GM13977 (cell line): ENCODE results near the gene ST6GALNAC3.

Experiments
- DNase-seq: peaks from one replicate; pipeline ENCODE4 v3.0.0; 2012; ENCODE audit warnings: low spot score
- in situ Hi-C: fragments of 300-500 bp; cut with MboI; formaldehyde crosslinking; loops from one replicate; pipeline ENCODE4 v1.12.0; 2022; ENCODE audit warnings: low sequenced_read_pairs, low pct_unique_long_range_greater_than_20kb, mixed read lengths, inconsistent platforms; ENCODE audit not compliant: unreplicated experiment
- TF ChIP-seq, protein P1 (sequence below): IDR thresholded peaks from 2 replicates; pipeline ENCODE4 v1.5.1; 2012; ENCODE audit warnings: mild to moderate bottlenecking, control low read depth; ENCODE audit not compliant: insufficient read depth; ENCODE audit errors: extremely low read depth, missing control alignments

ST6GALNAC3 gene

DNA sequence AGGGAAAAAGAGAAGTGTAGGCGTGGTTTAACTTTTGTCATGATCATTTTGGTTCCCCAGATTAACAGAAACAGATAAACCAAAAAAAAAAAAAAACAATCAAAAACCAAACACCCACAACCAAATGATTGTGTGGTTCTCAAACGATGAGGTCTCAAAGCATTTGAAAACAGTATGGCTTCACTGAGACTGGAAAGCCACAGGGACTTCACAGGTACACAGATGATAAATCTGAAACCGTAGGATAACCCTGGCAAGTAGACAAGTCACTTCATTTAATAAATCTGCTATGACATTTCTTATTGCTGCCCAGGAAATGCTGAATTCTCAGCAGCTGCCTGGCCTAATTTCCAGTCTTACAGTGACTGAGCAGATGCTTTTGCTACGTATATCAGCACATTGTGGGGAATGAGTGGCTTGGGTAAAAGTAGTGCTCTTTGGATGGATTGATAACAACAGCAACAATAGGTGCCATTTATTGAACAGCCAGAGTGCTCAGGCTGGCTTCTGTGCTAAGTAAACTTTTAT is 6.1 kb downstream of the ST6GALNAC3 start:
- TF ChIP-seq, protein P1, sequence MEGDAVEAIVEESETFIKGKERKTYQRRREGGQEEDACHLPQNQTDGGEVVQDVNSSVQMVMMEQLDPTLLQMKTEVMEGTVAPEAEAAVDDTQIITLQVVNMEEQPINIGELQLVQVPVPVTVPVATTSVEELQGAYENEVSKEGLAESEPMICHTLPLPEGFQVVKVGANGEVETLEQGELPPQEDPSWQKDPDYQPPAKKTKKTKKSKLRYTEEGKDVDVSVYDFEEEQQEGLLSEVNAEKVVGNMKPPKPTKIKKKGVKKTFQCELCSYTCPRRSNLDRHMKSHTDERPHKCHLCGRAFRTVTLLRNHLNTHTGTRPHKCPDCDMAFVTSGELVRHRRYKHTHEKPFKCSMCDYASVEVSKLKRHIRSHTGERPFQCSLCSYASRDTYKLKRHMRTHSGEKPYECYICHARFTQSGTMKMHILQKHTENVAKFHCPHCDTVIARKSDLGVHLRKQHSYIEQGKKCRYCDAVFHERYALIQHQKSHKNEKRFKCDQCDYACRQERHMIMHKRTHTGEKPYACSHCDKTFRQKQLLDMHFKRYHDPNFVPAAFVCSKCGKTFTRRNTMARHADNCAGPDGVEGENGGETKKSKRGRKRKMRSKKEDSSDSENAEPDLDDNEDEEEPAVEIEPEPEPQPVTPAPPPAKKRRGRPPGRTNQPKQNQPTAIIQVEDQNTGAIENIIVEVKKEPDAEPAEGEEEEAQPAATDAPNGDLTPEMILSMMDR, result no peak
- DNase-seq, result no peak
- in situ Hi-C loops, result no loop called here

DNA sequence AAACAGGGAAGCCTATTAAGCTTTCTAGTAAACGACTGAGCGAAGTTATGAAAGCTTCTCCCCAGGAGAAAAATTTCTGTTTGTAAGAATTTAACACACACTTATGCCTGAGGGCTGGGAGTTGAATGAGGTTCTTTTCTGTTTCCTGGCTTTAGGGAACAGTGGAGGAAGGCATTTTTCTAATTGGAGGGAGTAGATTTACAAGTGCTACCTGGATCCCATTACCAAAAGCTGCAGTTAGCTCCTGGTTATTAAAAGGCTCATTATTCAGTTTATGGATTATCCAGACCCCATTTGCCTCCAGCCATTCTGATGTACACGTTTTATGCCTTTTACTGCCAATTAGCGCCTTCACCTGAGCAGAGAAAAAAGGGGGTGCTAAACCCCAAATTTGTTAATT is 7.5 kb downstream of the ST6GALNAC3 start:
- no peak for DNase-seq
- TF ChIP-seq, protein P1, result no peak
- in situ Hi-C loops, result no loop called here

- no peak for DNase-seq
- TF ChIP-seq, protein P1, result no peak
- in situ Hi-C loops, result no loop called here
Observed at GRCh38 chr1:76083189-76083588, 8.6 kb downstream of the ST6GALNAC3 start.

- DNase-seq, result no peak
- TF ChIP-seq, protein P1, result no peak
- in situ Hi-C loops, result no loop called here
Observed at GRCh38 chr1:76084029-76084627, 9.6 kb downstream of the ST6GALNAC3 start.

DNA sequence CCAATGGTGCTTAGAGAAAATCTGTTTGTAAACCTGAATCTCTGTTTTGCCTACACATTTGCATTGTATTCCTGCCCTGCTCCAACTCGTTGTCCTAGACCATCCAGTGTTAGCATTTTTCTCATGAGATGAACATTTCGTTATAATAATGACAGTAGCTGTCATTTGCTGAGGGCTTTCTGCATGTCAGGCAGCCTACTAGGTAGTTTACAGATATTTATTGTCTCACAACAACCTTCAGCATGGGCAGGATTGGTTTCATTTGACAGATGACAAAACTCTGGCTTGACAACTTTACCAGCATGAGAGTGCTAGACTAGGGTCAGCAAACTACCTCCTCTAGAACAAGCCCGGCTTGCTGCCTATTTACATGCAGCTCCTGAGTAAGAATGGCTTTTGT is 10.1 kb downstream of the ST6GALNAC3 start:
- in situ Hi-C loops, result no loop called here
- TF ChIP-seq, protein P1, result no peak
- DNase-seq, result no peak

- TF ChIP-seq, protein P1, result no peak
- no peak for DNase-seq
- in situ Hi-C loops, result no loop called here
Observed at GRCh38 chr1:76086109-76086508, 11.6 kb downstream of the ST6GALNAC3 start.
